ENCODE data around the gene MRPS18C. TPM values are rescaled to one million over a fixed set of nuclear protein-coding genes. Genes with fewer than 3 reads are reported as not detected.

Gene MRPS18C
- total RNA-seq, result 30.0 TPM
- long read RNA-seq, transcript MRPS18C-201 (6 exons, 1,643 nt), result major isoform, 18 of 24 reads
- long read RNA-seq, partial matches to known transcripts, result 0 of 24 reads
- long read RNA-seq, other reads (novel, unspliced or antisense), result 4 of 24 reads

DNA sequence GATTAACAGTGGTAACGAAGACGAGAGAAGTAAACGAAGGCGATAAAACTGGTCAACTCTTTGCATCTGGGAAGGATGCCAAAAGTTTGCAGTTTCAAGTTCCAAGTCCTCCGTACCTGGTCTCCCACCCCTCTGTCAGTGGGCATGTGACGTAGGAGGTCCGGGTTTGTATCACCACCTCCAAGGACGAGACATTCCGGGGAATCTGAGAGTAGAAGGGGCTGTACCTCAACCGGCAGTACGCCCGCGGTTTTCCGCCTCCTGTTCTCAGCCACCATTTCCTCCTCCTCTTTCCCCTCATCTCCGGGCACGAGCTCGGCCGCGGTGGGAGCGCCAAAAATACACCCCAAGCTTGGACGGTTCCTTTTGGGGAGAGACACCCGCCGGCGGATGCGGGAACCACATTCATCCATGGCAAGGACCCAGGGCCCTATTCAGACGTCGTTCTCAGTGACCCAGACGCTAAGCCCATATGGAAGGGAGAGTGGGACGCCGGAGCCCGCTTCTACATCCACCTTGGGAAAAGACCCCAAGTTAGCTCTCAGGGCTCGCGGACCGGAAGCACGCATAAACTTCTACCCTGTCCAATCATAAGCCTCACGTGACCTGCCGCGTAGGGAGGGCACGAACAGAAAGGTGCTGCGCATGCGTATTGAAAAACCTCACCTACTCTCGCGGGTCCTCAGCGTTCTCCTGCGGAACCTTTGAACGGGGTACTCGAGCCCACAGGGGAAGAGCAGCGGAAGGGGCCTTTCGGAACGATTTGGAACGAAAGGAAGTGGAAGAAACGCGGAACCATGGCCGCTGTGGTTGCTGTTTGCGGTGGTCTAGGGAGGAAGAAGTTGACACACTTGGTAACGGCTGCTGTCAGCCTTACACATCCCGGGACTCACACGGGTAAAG is at the start of gene MRPS18C, which contains the start of gene HELQ:
TSS of gene MRPS18C (plus strand) at position 778 of the 903 bp plus-strand sequence. CDS start at position 798, 20 bp downstream.
TSS of gene HELQ (minus strand) at position 543 of the 903 bp plus-strand sequence. CDS start at position 413, 130 bp downstream.
- H3K27me3 ChIP-seq, result no peaks in the 10 kb centered on the region
- DNase-seq (peak; percentile 96), ATAC-seq (peak; percentile 98)
- no peaks in the 10 kb centered on the region for H3K9me3 ChIP-seq
- TF ChIP-seq, protein P1, sequence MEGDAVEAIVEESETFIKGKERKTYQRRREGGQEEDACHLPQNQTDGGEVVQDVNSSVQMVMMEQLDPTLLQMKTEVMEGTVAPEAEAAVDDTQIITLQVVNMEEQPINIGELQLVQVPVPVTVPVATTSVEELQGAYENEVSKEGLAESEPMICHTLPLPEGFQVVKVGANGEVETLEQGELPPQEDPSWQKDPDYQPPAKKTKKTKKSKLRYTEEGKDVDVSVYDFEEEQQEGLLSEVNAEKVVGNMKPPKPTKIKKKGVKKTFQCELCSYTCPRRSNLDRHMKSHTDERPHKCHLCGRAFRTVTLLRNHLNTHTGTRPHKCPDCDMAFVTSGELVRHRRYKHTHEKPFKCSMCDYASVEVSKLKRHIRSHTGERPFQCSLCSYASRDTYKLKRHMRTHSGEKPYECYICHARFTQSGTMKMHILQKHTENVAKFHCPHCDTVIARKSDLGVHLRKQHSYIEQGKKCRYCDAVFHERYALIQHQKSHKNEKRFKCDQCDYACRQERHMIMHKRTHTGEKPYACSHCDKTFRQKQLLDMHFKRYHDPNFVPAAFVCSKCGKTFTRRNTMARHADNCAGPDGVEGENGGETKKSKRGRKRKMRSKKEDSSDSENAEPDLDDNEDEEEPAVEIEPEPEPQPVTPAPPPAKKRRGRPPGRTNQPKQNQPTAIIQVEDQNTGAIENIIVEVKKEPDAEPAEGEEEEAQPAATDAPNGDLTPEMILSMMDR (IDR thresholded peaks at IDR 0.05), result peak; percentile 25
- intact Hi-C loops (cut with DNase I), result no loop called here
- peak within 1 kb of the TSS; percentile 99 for H3K27ac ChIP-seq
- H3K4me3 ChIP-seq, result peak within 1 kb of the TSS; percentile 80
- H3K36me3 ChIP-seq, result peaks cover 42% of the 10 kb centered on the region
- peaks cover 22% of the 10 kb centered on the region for H3K4me1 ChIP-seq

DNA sequence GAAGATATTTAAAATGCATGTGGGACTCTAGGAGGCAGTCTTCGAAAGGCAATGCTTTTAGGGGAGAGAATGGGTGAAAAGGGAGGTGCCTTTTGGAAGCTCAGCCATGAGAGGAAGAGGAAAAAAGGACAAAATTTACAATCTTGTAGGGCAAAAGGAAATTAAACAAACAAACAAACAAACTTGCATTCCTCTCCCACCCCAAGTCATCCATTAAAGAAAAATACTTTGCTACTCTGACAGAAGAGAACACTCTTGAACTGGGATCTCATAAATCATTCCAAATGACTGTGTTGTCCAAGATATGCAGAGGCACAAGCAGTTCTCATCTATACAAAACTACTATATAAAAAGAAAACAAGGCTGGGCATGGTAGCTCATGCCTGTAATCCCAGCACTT is 47.0 kb upstream of the MRPS18C start:
- H3K4me3 ChIP-seq, result no peak overlapping the region
- intact Hi-C loops (cut with DNase I), result no loop called here
- ATAC-seq (no peak), DNase-seq (no peak)
- H3K4me1 ChIP-seq, result no peaks in the 10 kb centered on the region
- no peaks in the 10 kb centered on the region for H3K27me3 ChIP-seq
- peaks cover 45% of the 10 kb centered on the region for H3K36me3 ChIP-seq
- TF ChIP-seq, protein P1 (IDR thresholded peaks at IDR 0.05), result no peak
- H3K27ac ChIP-seq, result no peak overlapping the region
- no peaks in the 10 kb centered on the region for H3K9me3 ChIP-seq

DNA sequence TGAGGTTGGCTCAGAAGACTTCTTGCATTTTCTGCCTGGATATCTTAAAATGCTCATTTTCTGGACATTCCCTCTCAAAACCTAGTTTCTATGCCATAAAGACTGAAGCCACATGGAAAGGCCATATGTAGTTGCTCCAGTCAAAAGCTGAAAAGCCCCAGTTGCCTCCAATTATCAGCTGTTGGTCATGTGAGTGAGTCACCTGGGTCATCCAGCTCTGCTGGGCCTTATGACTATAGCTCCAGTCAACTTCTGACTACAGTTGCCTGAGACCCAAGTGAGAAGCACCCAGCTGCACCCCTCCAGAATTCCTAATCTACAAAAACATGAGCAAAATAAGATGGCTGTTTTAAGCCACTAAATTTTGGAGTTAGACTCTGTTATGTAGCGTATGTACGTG is 42.2 kb upstream of the MRPS18C start:
- Histone ChIP-seq H3K4me3 (no peak overlapping the region), H3K4me1 (no peaks in the 10 kb centered on the region), H3K27me3 (no peaks in the 10 kb centered on the region), H3K36me3 (peaks cover 60% of the 10 kb centered on the region), H3K27ac (no peak overlapping the region), H3K9me3 (no peaks in the 10 kb centered on the region)
- no peak for DNase-seq
- TF ChIP-seq, protein P1 (IDR thresholded peaks at IDR 0.05), result no peak
- intact Hi-C loops (cut with DNase I), result no loop called here
- no peak for ATAC-seq

DNA sequence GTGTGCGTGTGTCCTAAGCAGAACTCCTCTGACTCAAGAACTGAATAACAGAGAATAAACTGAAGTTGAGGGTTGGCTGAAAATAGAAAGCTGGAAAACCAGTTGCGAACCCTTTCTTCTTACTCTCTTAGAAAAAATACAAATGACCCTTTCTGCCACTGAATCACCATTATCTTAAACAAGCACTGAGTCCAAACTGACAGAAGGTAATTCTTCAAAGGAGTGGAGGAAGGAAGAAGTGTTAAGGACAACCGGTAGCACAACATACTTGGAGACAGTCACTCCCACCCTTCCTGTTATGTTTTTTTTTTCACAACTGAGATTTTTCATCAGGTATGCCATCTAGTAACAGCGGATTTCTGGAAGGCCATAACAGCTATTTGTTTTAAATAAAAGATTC is 38.3 kb upstream of the MRPS18C start:
- Histone ChIP-seq H3K4me1 (no peaks in the 10 kb centered on the region), H3K27ac (no peak overlapping the region), H3K9me3 (no peaks in the 10 kb centered on the region), H3K4me3 (no peak overlapping the region), H3K36me3 (peaks cover 81% of the 10 kb centered on the region), H3K27me3 (no peaks in the 10 kb centered on the region)
- no peak for DNase-seq
- ATAC-seq, result no peak
- intact Hi-C loops (cut with DNase I), result no loop called here
- TF ChIP-seq, protein P1 (IDR thresholded peaks at IDR 0.05), result no peak

DNA sequence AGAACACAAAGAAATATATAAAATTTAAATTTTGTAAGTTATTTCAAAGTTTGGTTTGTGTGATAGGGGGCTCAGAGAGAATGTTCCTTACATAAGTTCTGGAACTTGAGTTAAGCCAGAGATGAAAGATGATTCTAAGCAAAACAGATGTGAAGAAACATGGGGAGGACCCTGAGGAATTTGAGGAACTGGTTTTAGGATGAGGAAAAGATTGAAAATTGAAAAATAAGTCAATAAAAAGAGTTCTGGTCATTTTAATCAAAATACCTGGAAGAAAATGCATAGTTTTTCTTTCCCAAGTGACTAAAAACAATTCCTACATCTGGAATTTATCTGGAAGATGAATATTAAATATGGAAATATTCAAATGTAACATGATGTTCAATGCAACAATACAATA is 37.6 kb upstream of the MRPS18C start:
- Histone ChIP-seq H3K4me3 (no peak overlapping the region), H3K27me3 (no peaks in the 10 kb centered on the region), H3K36me3 (peaks cover 82% of the 10 kb centered on the region), H3K9me3 (no peaks in the 10 kb centered on the region), H3K27ac (no peak overlapping the region), H3K4me1 (no peaks in the 10 kb centered on the region)
- intact Hi-C loops (cut with DNase I), result no loop called here
- no peak for ATAC-seq
- no peak for DNase-seq
- TF ChIP-seq, protein P1 (IDR thresholded peaks at IDR 0.05), result no peak

Measured in upper lobe of right lung (tissue), 1 donor.